Kidney epithelial cell (primary cell): ENCODE results near the gene CLCN3. TPM values are rescaled to one million over a fixed set of nuclear protein-coding genes. Genes with fewer than 3 reads are reported as not detected.

Experiments
- DNase-seq: peaks from one replicate; pipeline ENCODE4 v3.0.0-alpha.2; 2010; ENCODE audit warnings: low read depth
- H3K27me3 ChIP-seq: 2 replicates; pipeline ENCODE4 v1.6.0; 2011; ENCODE audit warnings: low read length; ENCODE audit not compliant: control insufficient read depth, insufficient read depth
- H3K36me3 ChIP-seq: 2 replicates; pipeline ENCODE4 v1.5.1; 2011; ENCODE audit warnings: low read length; ENCODE audit not compliant: control insufficient read depth, insufficient read depth
- H3K4me3 ChIP-seq: 2 replicates; pipeline ENCODE4 v1.5.1; 2011; ENCODE audit warnings: low read depth, mild to moderate bottlenecking, control low read depth, low read length
- CTCF ChIP-seq: IDR thresholded peaks from 2 replicates; pipeline ENCODE4 v1.5.1; 2011; ENCODE audit warnings: mild to moderate bottlenecking, moderate library complexity, low read length, control low read depth, inconsistent platforms; ENCODE audit not compliant: insufficient read depth, poor library complexity, severe bottlenecking
- total RNA-seq: library from RNA; depleted of rRNA; stranded (reverse); fragments of >200 nt; gene quantifications from 2 replicates; pipeline ENCODE4 v1.2.3, GENCODE V29; 2015

The CLCN3 gene
- total RNA-seq, 1 donor from 2014 or later, result 58.3 TPM

- no peak for TF ChIP-seq CTCF
- H3K36me3 ChIP-seq, result no peaks in the 10 kb centered on the region
- no peak overlapping the region for H3K4me3 ChIP-seq
- DNase-seq, result no peak
- H3K27me3 ChIP-seq, result no peaks in the 10 kb centered on the region
Observed at GRCh38 chr4:169604131-169604900, 16.1 kb upstream of the CLCN3 start.

DNA sequence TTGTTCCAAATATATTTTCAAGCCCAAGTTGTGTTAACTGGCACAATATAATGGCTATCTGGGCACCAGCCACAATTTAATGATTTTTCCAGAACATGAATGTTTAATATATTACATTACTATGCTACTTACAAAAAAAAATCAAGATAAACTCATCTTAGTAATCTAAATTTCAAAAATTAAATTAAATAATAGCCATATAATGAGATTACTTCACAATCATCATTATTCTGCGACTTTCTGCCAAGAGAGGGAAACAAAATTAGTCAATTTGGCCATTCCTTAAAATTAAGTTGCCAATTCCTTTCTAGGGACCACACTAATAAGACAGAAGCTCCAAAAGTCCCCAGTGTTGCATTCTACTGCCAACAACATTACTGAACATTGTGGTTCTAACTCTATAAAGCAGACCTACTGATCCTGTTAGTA lies 15.5 kb upstream of the CLCN3 start:
- DNase-seq, result no peak
- Histone ChIP-seq H3K27me3 (no peaks in the 10 kb centered on the region), H3K36me3 (no peaks in the 10 kb centered on the region), H3K4me3 (no peak overlapping the region)
- TF ChIP-seq CTCF, result no peak

DNA sequence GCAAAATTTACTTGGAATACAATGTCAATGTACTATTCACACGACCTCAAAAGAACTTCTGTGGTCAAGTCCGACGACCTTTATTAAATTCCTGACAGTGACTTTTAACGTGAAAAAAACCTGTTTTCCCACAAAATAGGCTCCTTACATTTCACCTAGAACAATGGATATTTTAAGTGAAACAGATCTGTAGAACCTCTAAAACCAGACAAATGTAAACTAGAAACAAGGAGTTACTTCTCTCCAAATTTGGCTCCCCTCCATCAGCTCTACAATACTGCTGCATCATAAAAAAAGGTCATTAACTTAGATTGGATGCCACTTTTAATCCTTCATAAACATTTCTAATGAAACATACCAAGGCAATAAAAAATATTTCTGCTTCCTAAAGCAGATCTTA lies 9.2 kb upstream of the CLCN3 start:
- Histone ChIP-seq H3K4me3 (no peak overlapping the region), H3K27me3 (no peaks in the 10 kb centered on the region)

GRCh38 chr4:169611991-169612870 lies 8.1 kb upstream of the CLCN3 start, which contains the start of gene NEK1:
Gene NEK1, minus strand, starts transcription at chr4:169612583. Its CDS starts 9,953 bp downstream, at chr4:169602630.
- TF ChIP-seq CTCF, result no peak
- Histone ChIP-seq H3K36me3 (no peaks in the 10 kb centered on the region), H3K27me3 (no peaks in the 10 kb centered on the region), H3K4me3 (peak within 1 kb of the TSS; percentile 88)
- DNase-seq, result no peak

More for the DNA sequence above, 9.2 kb upstream of the CLCN3 start:
- no peak for DNase-seq
- TF ChIP-seq CTCF, result no peak
- H3K36me3 ChIP-seq, result no peaks in the 10 kb centered on the region

DNA sequence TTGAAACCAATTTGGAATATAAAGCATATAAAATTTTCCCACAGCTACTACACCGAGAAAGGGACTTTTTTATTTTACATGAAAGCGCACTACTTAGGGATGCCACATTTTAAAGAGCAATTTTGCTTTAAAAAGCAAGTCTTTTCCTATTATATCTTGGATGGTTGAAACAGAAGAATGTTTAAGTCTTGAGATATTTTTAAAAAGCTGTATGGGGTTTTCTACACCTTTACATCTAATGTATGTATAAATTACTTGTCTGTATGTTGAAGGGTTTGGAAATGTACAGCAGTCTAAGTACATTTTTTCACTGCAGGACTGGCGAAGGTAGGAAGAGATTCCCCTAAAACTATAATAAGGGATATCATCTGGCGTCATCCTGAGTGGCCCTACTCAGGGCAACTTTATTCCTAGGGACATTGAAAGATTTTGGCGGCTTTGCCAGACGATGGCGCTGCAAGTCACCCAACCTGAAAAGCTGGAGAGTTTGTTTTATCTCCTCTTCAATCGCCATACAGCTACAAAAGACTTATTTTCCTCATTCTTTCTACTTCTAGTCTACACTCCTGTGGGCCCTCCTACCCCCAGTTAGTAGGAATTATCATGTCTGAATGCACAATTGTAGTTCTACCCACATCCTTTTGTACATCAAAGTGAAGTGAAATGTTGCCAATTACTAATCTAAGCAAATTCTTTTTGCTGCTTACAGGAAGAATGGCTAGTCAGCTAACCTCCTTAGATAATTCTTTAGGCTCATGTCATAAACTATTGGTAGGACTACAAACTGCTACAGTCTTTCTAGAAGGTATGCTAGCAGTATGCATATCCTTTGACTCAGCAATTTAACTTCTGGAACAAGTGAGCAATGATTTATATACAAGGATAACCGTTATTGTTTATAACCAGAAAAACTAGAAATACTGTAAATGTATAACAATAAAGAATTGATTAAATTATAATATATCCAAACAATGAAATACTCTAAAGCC lies 7.2 kb upstream of the CLCN3 start:
- peak; percentile 72 for TF ChIP-seq CTCF
- Histone ChIP-seq H3K4me3 (peak overlapping the region; percentile 88), H3K27me3 (no peaks in the 10 kb centered on the region), H3K36me3 (no peaks in the 10 kb centered on the region)
- DNase-seq, result no peak
